PC-9 (cell line): ENCODE results near the gene ELL2.

Experiments used
- CTCF ChIP-seq: fragments of 200-600 bp; sonication (generic); conservative IDR thresholded peaks from 2 replicates; pipeline ENCODE4 v1.6.1; 2017; ENCODE audit warnings: mixed run types, antibody characterized with exemption, mild to moderate bottlenecking, moderate library complexity
- EZH2 ChIP-seq: fragments of 200-600 bp; sonication (generic); IDR thresholded peaks from 2 replicates; pipeline ENCODE4 v1.8.0; 2017; ENCODE audit warnings: antibody characterized with exemption, low read depth

- no peak for TF ChIP-seq CTCF
- TF ChIP-seq EZH2: no peak
Observed at GRCh38 chr5:95924720-95925377, 36.8 kb downstream of the ELL2 start.
